ENCODE measurements around the gene GFPT1.
"Not testable (repeated sequence)": the region's sequence is repeated elsewhere in the genome, so short reads cannot be mapped to it uniquely, and the experiment has no call there.

The GFPT1 gene

GRCh38 chr2:69383176-69383812, 3.7 kb downstream of the GFPT1 start:
- DNase-seq = no peak

DNA sequence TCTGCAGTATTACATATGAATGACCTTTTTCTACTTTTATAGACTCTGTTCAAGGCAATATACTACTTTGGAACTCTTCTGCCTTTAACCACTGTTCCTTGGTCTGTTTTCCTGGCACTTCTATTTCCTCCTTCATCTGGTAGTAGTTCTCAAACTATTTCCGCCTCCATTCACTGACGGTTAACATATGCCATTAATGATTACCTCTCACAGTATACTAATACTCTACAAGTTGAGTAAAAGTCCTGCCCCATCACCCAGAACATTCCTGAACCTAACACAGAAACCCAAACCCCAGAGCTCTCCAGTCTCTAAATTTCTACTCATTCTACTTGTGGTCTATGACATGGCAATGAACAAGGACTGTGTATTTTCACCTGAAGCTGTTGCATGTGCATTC, 4.5 kb downstream of the GFPT1 start:
- DNase-seq = no peak

DNA sequence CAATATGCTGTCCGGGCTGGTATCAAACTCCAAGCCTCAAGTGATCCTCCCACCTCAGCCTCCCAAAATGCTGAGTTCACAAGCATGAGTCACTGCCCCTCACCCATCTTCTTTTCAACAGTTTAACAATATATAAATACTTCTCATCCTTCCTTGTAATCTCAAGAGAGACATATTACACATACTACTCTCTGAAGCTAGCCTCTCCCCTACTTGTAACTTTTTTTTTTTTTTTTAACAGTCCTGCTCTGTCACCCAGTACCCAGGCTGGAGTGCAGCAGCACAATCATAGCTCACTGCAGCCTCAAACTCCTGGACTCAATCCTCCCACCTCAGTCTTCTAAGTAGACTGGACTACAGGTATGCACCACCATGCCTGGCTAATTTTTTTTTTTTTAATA, 5.7 kb downstream of the GFPT1 start:
- no peak for DNase-seq

- DNase-seq = no peak
Measured at GRCh38 chr2:69380072-69380917, 6.7 kb downstream of the GFPT1 start.

DNA sequence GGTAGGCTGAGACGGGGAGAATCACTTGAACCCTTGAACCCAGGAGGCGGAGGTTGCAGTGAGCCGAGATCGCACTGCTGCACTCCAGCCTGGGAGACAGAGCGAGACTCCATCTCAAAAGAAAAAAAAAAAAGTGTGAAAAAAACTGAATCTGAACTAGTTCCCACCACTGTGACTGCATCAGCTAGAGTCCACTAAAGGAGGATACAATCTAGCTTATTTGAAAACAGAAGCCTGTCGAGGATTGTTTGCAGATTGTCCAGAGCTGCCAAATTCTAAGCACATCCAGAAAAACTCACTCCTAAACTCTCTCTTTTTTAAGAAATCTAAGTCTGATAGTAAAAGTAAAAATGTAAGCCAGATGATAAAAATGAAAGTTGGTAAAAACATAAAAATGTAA, 10.6 kb downstream of the GFPT1 start:
- DNase-seq = no peak

GRCh38 chr2:69375494-69376353, 11.3 kb downstream of the GFPT1 start:
- DNase-seq = no peak

- DNase-seq = no peak
Measured at GRCh38 chr2:69372767-69373166, 14.3 kb downstream of the GFPT1 start.

GRCh38 chr2:69369802-69370201, 17.2 kb downstream of the GFPT1 start:
- DNase-seq = no peak

GRCh38 chr2:69368588-69368987, 18.4 kb downstream of the GFPT1 start:
- no peak for DNase-seq

GRCh38 chr2:69359371-69359770, 27.7 kb downstream of the GFPT1 start:
- DNase-seq = no peak

GRCh38 chr2:69358914-69359313, 28.1 kb downstream of the GFPT1 start:
- DNase-seq = no peak

DNA sequence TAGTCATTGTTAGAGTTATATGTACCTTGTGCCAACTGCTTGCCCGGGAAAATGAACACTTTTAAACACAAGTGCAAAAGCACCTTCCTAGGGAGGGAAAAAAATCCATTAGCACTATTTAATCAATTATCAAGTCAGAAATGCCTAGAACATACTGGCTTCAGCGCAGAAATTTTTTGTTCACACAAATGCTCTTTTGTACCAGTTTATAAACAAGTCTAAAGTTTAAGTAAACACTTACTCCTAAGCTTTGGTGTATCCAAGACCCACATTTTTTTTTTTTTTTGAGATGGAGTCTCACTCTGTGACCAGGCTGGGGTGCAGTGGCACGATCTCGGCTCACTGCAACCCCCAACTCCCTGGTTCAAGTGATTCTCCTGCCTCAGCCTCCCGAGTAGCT, 30.6 kb downstream of the GFPT1 start:
- no peak for DNase-seq

DNA sequence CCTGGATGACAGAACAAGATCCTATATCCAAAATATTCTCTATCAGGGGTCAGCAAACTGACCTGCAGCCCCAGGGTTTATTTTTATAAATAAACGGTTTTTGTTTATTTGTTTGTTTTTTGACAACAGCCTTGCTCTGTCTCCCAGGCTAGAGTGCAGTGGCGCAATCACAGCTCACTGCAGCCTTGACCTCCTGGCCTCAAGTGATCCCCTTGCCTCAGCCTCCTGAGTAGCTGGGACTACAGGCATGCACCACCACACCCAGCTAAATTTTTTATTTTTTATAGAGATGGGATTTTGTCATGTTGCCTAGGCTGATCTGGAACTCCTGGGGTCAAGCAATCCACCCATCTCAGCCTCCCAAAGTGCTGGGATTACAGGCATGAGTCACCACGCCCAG, 32.1 kb downstream of the GFPT1 start:
- not testable (repeated sequence) for DNase-seq

DNA sequence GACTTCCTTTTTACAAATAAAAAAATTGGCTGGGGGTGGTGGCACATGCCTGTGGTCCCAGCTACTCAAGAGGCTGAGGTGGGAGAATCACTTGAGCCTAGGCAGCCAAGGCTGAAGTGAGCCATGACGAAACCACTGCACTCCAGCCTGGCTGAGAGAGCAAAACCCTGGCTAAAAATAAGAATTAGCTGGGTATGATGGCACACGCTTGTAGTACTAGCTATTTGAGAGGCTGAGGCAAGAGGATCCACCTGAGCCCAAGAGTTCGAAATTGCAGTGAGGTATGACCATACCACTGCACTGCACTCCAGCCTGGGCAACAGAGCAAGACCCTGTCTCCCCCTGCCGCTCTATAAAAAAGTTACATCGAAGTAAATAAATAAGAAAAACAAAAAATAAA, 33.7 kb downstream of the GFPT1 start:
- DNase-seq = no peak

DNA sequence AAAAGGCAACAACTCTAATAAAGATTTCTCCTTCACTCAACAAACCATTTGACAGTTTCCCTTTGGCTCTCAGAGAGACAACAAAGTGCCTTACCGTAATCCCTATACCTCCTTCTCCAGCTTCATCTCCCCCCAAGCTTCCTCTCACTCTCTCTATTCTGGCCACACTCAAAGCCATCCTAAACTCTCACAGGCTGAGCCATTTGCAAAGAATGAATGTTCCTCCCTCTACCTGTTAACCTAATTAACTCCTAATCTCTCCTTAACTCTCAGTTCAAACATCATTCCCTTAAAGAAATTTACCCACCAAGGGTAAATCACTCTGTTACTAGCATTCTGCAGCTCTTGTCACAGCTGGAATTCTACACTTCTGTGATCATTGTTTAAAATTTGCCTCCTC, 38.2 kb downstream of the GFPT1 start:
- DNase-seq = no peak

- DNase-seq = no peak
Measured at GRCh38 chr2:69345434-69345833, 41.6 kb downstream of the GFPT1 start.

DNA sequence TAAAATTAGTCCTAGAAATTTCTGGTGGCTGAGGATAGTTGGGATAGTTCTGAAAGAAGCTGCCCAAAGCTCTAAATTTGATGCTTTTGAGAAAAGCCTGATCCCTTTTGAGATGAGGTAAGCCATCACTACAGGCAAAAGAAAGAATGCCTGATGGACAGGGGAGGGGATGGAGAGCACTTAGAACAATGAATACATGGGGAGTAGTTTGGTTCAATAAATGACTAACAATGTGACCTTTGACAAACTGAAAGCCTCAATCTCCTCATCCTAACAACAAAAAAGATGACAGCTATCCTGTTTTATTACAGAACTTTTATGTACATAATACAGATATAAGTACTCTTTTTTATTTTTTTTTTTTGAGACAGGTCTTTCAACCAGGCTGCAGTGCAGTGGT, 42.7 kb downstream of the GFPT1 start:
- no peak for DNase-seq

- DNase-seq = no peak
Measured at GRCh38 chr2:69340101-69340775, 46.8 kb downstream of the GFPT1 start.

DNA sequence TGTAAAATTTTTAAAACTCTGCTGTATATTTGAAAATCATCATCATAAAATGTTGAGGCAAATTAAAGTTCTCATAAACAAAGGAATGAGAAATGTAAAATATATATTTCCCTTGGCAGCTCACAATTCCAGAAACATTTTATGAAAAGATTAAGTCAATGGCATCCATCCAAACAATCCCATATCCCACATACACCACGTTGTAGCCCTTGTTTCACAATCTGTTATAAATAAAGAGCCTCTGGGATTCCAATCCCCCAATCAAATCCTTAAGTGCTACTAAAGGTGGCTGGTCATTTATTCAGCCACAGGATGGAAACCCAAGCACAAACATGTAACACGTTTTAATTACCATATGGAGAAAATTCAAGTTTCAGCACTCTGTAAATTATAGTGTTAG, 51.7 kb downstream of the GFPT1 start:
- no peak for DNase-seq

- no peak for DNase-seq
Measured at GRCh38 chr2:69333352-69333751, 53.7 kb downstream of the GFPT1 start.

DNA sequence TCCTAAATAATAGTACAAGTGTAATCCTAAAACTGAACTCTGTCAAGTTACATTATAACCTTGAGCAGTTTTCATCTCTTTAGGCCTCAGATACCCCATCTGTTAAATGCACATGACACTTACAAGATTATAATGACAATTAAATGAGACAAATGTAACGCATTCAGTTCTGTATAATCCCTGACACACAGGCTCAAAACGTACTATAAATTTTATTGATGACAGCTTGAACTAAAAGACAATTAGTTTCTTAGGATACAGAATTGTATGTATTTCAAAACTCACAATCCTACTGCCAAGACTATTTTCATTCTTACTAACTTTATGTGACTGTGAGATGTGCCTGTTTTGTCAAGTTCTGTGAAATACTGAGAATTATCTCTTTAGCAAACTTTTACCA, 56.2 kb downstream of the GFPT1 start:
- no peak for DNase-seq

DNA sequence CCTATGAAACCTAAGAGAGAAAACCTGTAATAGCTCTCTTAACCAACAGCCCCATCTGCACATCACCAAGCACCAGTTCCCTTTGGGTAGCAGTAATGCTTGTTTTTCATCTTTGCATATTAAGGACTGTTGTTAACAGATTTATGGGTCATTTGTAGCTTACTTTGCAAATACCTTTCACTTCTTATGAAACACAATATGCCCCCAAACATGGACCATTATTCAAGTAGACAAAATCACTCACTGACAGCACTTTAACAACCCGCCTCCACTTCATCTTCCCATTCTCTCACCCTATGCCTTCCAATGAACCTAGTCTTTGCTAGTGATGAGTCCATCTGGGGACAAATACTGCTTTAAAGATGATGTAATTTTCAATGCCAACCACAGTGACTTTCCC, 64.4 kb downstream of the GFPT1 start:
- no peak for DNase-seq

DNA sequence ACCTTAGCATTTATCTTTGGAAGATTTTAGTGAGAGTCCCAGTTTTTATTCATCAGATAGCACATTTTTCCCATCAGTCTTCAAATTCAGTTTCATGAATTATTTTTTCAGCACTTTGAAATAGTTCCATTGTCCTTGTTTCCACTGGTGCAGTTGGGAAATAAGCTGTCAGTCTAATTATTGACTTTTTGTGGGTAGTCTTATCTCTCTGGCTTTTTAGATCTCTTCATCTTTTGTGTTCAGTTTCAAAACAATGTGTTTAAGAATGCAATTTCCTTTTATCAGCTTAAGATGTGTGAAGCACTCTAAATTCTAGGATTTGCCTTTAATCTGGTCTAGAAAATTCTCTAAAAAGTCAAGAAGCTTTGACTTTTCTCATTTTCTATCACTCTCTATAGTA, 70.5 kb downstream of the GFPT1 start:
- no peak for DNase-seq
